Fibroblast of lung (primary cell): ENCODE results near the gene BCL2. TPM values are rescaled to one million over a fixed set of nuclear protein-coding genes. Genes with fewer than 3 reads are reported as not detected.
"Not testable (repeated sequence)": the region's sequence is repeated elsewhere in the genome, so short reads cannot be mapped to it uniquely, and the experiment has no call there.

ENCODE experiments used
- DNase-seq, 2 donors: peaks; one replicate each; pipeline versions ENCODE4 v3.0.0 to v3.0.0-alpha.2; 2010; ENCODE audit warnings: low read depth in 2 of 2
- H2AFZ ChIP-seq: 2 replicates; pipeline ENCODE4 v1.5.1; 2012; ENCODE audit warnings: low read length, control low read depth, inconsistent platforms
- H3K27ac ChIP-seq: 2 replicates; pipeline ENCODE4 v1.5.1; 2011; ENCODE audit warnings: low read length, control low read depth; ENCODE audit not compliant: insufficient read depth
- H3K27me3 ChIP-seq: 2 replicates; pipeline ENCODE4 v1.5.1; 2011; ENCODE audit warnings: mild to moderate bottlenecking, low read length; ENCODE audit not compliant: control insufficient read depth, insufficient read depth
- H3K36me3 ChIP-seq: 2 replicates; pipeline ENCODE4 v1.5.1; 2011; ENCODE audit warnings: low read length; ENCODE audit not compliant: control insufficient read depth, insufficient read depth
- H3K4me1 ChIP-seq: 2 replicates; pipeline ENCODE4 v1.5.1; 2011; ENCODE audit warnings: low read length; ENCODE audit not compliant: control insufficient read depth, insufficient read depth; ENCODE audit errors: extremely low read depth
- H3K4me2 ChIP-seq: 2 replicates; pipeline ENCODE4 v1.5.1; 2011; ENCODE audit warnings: low read length, control low read depth; ENCODE audit not compliant: insufficient read depth; ENCODE audit errors: extremely low read depth
- H3K4me3 ChIP-seq, 4 experiments: fragments of 200-600 bp in 1 of 4; sonication (generic) in 1 of 4; replicated peaks in 1 of 4; 2 replicates each; pipeline ENCODE4 v1.5.1; 2011 to 2016; ENCODE audit warnings: low read length in 4 of 4, low read depth in 3 of 4, mild to moderate bottlenecking in 3 of 4, control low read depth in 2 of 4, inconsistent platforms in 1 of 4, mixed read lengths in 1 of 4; ENCODE audit not compliant: insufficient read depth in 1 of 4; ENCODE audit errors: control extremely low read depth in 1 of 4
- H3K79me2 ChIP-seq: 2 replicates; pipeline ENCODE4 v1.5.1; 2012; ENCODE audit warnings: mild to moderate bottlenecking, low read length, inconsistent platforms; ENCODE audit not compliant: control insufficient read depth, insufficient read depth
- H3K9ac ChIP-seq: 2 replicates; pipeline ENCODE4 v1.5.1; 2011; ENCODE audit warnings: mild to moderate bottlenecking, low read length, control low read depth; ENCODE audit not compliant: insufficient read depth
- H3K9me3 ChIP-seq: 2 replicates; pipeline ENCODE4 v1.5.1; 2012; ENCODE audit warnings: low read depth, low read length; ENCODE audit not compliant: control insufficient read depth, insufficient read depth
- H4K20me1 ChIP-seq: 2 replicates; pipeline ENCODE4 v1.5.1; 2011; ENCODE audit warnings: low read length; ENCODE audit not compliant: control insufficient read depth, insufficient read depth; ENCODE audit errors: extremely low read depth
- EZH2 ChIP-seq: IDR thresholded peaks from 2 replicates; pipeline ENCODE4 v1.5.1; 2012; ENCODE audit warnings: low read length, control low read depth, mild to moderate bottlenecking; ENCODE audit errors: missing control alignments
- polyA plus RNA-seq, 2 donors: library from polyadenylated mRNA; depleted of rRNA in 1 of 2; stranded (reverse) in 1 of 2; unstranded in 1 of 2; fragments of >200 nt; gene quantifications; 2 replicates each; pipeline ENCODE4 v1.2.1, GENCODE V29; 2011 to 2012; ENCODE audit warnings: missing spikeins in 1 of 2
- total RNA-seq: library from RNA; depleted of rRNA; stranded (reverse); fragments of >200 nt; gene quantifications from 2 replicates; pipeline ENCODE4 v1.2.1, GENCODE V29; 2014
- TF ChIP-seq, protein P1 (sequence below), 2 donors: IDR thresholded peaks in 1 of 2; conservative IDR thresholded peaks in 1 of 2; 1 replicate in 1 of 2; 2 replicates in 1 of 2; pipeline ENCODE4 v1.5.1; 2011 to 2012; ENCODE audit warnings: low read length in 2 of 2, control low read depth in 1 of 2, inconsistent platforms in 1 of 2, low read depth in 1 of 2, mild to moderate bottlenecking in 1 of 2

The BCL2 gene
- total and polyA plus RNA-seq, 2 donors (not counting 1 experiment from before 2014, with no cell fraction given) = 1.5 to 3.6 TPM

DNA sequence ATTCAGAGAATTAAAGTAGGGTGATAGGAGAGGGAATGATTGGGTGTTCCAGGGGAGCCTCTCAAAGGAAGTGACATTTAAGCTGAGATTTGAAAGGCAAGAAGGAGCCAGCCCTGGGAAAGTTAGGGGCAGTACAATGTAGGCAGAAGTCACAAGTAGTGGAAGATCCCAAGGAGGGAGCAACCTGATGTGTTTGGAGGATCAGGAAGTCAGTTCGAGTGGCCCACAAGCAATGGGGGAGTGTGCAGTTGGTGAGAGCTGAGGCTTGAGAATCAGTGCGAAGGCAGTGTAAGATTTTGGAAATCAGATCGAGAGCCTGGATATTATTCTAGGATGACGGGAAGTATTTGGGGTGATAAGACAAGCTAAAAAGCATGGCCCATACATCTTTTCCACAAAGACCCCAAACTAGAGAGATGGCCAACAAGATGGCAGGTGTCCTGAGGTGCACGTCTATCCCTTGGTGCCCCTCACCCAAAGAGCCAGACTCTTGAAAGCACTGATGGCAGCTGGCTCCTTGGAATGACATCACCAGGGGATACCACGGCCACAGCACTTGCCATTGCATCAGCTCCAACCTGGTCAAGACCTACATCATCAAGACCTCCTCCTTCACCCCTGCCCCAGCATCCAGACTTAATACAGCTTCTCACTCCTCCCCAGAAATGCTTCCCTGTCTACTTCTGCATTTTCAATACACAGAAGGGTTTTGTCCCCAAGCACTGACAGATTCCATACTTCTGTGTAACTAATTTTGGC lies 127.3 kb downstream of the BCL2 start:
- no peaks in the 10 kb centered on the region for H3K9me3 ChIP-seq

DNA sequence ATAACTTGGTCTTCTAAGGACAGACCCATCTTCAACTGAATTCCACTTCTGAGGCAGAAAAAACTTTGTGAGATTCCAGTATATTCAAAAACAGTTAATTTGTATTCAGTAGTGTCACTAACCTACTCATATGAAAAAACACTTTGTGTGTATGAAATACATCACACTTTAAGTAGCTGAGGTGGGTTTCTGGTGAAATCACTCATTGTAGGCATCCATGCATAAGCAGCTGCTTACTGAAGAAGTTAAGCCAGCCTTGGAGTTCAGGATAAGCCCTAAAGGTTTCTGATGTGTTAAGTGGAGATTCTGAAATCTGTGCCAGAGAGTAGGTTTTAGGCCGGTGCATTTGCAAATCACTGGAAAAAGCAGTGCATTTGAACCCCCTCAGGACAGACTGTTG lies 128.2 kb downstream of the BCL2 start:
- H3K9me3 ChIP-seq = no peaks in the 10 kb centered on the region
- H3K9ac ChIP-seq = no peak overlapping the region
- TF ChIP-seq, protein P1, sequence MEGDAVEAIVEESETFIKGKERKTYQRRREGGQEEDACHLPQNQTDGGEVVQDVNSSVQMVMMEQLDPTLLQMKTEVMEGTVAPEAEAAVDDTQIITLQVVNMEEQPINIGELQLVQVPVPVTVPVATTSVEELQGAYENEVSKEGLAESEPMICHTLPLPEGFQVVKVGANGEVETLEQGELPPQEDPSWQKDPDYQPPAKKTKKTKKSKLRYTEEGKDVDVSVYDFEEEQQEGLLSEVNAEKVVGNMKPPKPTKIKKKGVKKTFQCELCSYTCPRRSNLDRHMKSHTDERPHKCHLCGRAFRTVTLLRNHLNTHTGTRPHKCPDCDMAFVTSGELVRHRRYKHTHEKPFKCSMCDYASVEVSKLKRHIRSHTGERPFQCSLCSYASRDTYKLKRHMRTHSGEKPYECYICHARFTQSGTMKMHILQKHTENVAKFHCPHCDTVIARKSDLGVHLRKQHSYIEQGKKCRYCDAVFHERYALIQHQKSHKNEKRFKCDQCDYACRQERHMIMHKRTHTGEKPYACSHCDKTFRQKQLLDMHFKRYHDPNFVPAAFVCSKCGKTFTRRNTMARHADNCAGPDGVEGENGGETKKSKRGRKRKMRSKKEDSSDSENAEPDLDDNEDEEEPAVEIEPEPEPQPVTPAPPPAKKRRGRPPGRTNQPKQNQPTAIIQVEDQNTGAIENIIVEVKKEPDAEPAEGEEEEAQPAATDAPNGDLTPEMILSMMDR (conservative IDR thresholded peaks at IDR 0.05 in 1 of 2, IDR thresholded peaks at IDR 0.05 in 1 of 2; ENCODE audit: low read depth in 1 of 2, low read length in 2 of 2) = no peak
- TF ChIP-seq EZH2 = no peak
- H3K4me1 ChIP-seq = no peaks in the 10 kb centered on the region
- H3K36me3 ChIP-seq = no peaks in the 10 kb centered on the region
- no peak for DNase-seq
- no peak overlapping the region for H2AFZ ChIP-seq
- no peak overlapping the region for H3K4me2 ChIP-seq
- no peaks in the 10 kb centered on the region for H4K20me1 ChIP-seq
- H3K79me2 ChIP-seq = no peaks in the 10 kb centered on the region
- no peak overlapping the region for H3K4me3 ChIP-seq
- no peaks in the 10 kb centered on the region for H3K27me3 ChIP-seq
- no peak overlapping the region for H3K27ac ChIP-seq

More for the DNA sequence above, 127.3 kb downstream of the BCL2 start:
- no peaks in the 10 kb centered on the region for H3K4me1 ChIP-seq
- H3K4me2 ChIP-seq = no peak overlapping the region
- no peak overlapping the region for H3K4me3 ChIP-seq
- H3K36me3 ChIP-seq = no peaks in the 10 kb centered on the region
- H4K20me1 ChIP-seq = no peaks in the 10 kb centered on the region
- TF ChIP-seq, protein P1 (conservative IDR thresholded peaks at IDR 0.05 in 1 of 2, IDR thresholded peaks at IDR 0.05 in 1 of 2; ENCODE audit: low read depth in 1 of 2, low read length in 2 of 2) = no peak
- no peak overlapping the region for H3K9ac ChIP-seq
- H3K27ac ChIP-seq = no peak overlapping the region
- no peak overlapping the region for H2AFZ ChIP-seq
- no peak for DNase-seq
- H3K27me3 ChIP-seq = no peaks in the 10 kb centered on the region
- H3K79me2 ChIP-seq = no peaks in the 10 kb centered on the region

DNA sequence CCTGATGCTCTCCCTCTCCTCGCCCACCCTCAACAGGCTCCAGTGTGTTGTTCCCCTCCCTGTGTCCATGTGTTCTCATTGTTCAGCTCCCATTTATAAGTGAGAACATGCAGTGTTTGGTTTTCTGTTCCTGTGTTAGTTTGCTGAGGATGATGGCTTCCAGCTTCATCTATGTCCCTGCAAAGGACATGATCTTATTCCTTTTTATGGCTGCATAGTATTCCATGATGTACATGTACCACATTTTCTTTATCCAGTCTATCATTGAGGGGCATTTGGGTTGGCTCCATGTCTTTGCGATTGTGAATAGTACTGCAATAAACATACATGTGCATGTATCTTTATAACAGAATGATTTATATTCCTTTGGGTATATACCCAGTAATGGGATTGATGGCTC lies 128.7 kb downstream of the BCL2 start:
- not testable (repeated sequence) for H3K27ac ChIP-seq, H3K4me2 ChIP-seq, H3K79me2 ChIP-seq, H3K9me3 ChIP-seq, DNase-seq, H3K4me1 ChIP-seq, H3K4me3 ChIP-seq, H3K36me3 ChIP-seq, H2AFZ ChIP-seq, H4K20me1 ChIP-seq, H3K27me3 ChIP-seq, H3K9ac ChIP-seq
